IMR-90 (cell line): ENCODE measurements around the gene MTTP. TPM values are rescaled to one million over a fixed set of nuclear protein-coding genes. Genes with fewer than 3 reads are reported as not detected.

Experiments
- ATAC-seq: fragments of 200-7000 bp; cut with Tn5 transposase; 2 replicates; pipeline ENCODE4 v1.9.1; 2020; ENCODE audit warnings: low read depth, mild to moderate bottlenecking, moderate library complexity
- BruUV-seq: library from RNA; stranded (reverse); fragments of 400-500 nt; replicated peaks from 2 replicates; lab custom pipeline; 2021; lab: Mats Ljungman, UMichigan
- CTCF ChIA-PET: fragments of 300-600 bp; formaldehyde crosslinking; extraction: SDS; loops from one replicate; lab custom pipeline; 2021; ENCODE audit warnings: antibody characterized with exemption; lab: Yijun Ruan, JAX
- POLR2A ChIA-PET: fragments of 300-600 bp; sonication (Branson Sonifier 250); formaldehyde crosslinking; loops from one replicate; lab custom pipeline; 2022; ENCODE audit warnings: antibody characterized with exemption; ENCODE audit not compliant: unreplicated experiment; lab: Charles Lee
- DNase-seq: peaks from one replicate; pipeline ENCODE4 v3.0.0; 2013
- H2AFZ ChIP-seq: replicated peaks from 2 replicates; pipeline ENCODE3; 2013; ENCODE audit warnings: low read length, mild to moderate bottlenecking; ENCODE audit not compliant: poor library complexity
- H2AK5ac ChIP-seq: 2 replicates; pipeline ENCODE4 v1.6.1; 2013; ENCODE audit warnings: low read depth, low read length, inconsistent platforms
- H2AK9ac ChIP-seq: replicated peaks from 2 replicates; pipeline ENCODE3; 2013; ENCODE audit warnings: mild to moderate bottlenecking, low read depth, low read length, moderate library complexity; ENCODE audit not compliant: poor library complexity
- H2BK120ac ChIP-seq: 2 replicates; pipeline ENCODE4 v1.6.1; 2013; ENCODE audit warnings: low read depth, low read length, inconsistent platforms
- H2BK15ac ChIP-seq: 3 replicates; pipeline ENCODE4 v1.6.1; 2013; ENCODE audit warnings: low read depth, low read length, inconsistent platforms
- H2BK20ac ChIP-seq: 2 replicates; pipeline ENCODE4 v1.6.1; 2013; ENCODE audit warnings: low read depth, mild to moderate bottlenecking, inconsistent platforms, low read length, moderate library complexity
- H2BK5ac ChIP-seq: 2 replicates; pipeline ENCODE4 v1.6.1; 2013; ENCODE audit warnings: mild to moderate bottlenecking, low read depth, low read length, inconsistent platforms; ENCODE audit not compliant: poor library complexity, severe bottlenecking
- H3K14ac ChIP-seq: replicated peaks from 2 replicates; pipeline ENCODE4 v1.6.1; 2013; ENCODE audit warnings: low read depth, low read length, inconsistent platforms
- H3K18ac ChIP-seq: 2 replicates; pipeline ENCODE4 v1.6.1; 2013; ENCODE audit warnings: low read depth, low read length, control low read depth
- H3K23ac ChIP-seq: 2 replicates; pipeline ENCODE4 v1.6.1; 2013; ENCODE audit warnings: low read depth, low read length, inconsistent platforms
- H3K27ac ChIP-seq: 2 replicates; pipeline ENCODE4 v1.5.1; 2013; ENCODE audit warnings: mild to moderate bottlenecking, control low read depth, low read length; ENCODE audit not compliant: insufficient read depth
- H3K27me3 ChIP-seq: 2 replicates; pipeline ENCODE4 v1.6.1; 2013; ENCODE audit warnings: low read length; ENCODE audit not compliant: control insufficient read depth, insufficient read depth
- H3K36me3 ChIP-seq: 2 replicates; pipeline ENCODE4 v1.6.1; 2013; ENCODE audit warnings: low read length, mixed read lengths; ENCODE audit not compliant: control insufficient read depth, insufficient read depth
- H3K4ac ChIP-seq: 2 replicates; pipeline ENCODE4 v1.6.1; 2013; ENCODE audit warnings: low read depth, low read length, inconsistent platforms
- H3K4me1 ChIP-seq: 2 replicates; pipeline ENCODE4 v1.6.1; 2013; ENCODE audit warnings: low read length, mixed read lengths; ENCODE audit not compliant: control insufficient read depth, insufficient read depth
- H3K4me2 ChIP-seq: 2 replicates; pipeline ENCODE4 v1.6.1; 2013; ENCODE audit warnings: low read depth, mild to moderate bottlenecking, control low read depth, low read length, moderate library complexity
- H3K4me3 ChIP-seq: 2 replicates; pipeline ENCODE4 v1.5.1; 2013; ENCODE audit warnings: low read depth, mild to moderate bottlenecking, control low read depth, low read length, moderate library complexity; ENCODE audit not compliant: insufficient read depth
- H3K56ac ChIP-seq: 2 replicates; pipeline ENCODE4 v1.6.1; 2013; ENCODE audit warnings: low read length, inconsistent platforms; ENCODE audit not compliant: insufficient read depth; ENCODE audit errors: extremely low read depth
- H3K79me1 ChIP-seq, 2 experiments: 2 replicates each; pipeline ENCODE4 v1.6.1; 2013; ENCODE audit warnings: low read length in 2 of 2, inconsistent platforms in 1 of 2, low read depth in 1 of 2
- H3K9ac ChIP-seq: 2 replicates; pipeline ENCODE4 v1.6.1; 2013; ENCODE audit warnings: low read depth, low read length, control low read depth
- H3K9me1 ChIP-seq: 2 replicates; pipeline ENCODE4 v1.6.1; 2013; ENCODE audit warnings: low read length, inconsistent platforms; ENCODE audit not compliant: insufficient read depth
- H3K9me3 ChIP-seq: 2 replicates; pipeline ENCODE4 v1.6.1; 2013; ENCODE audit warnings: low read length; ENCODE audit not compliant: control insufficient read depth, insufficient read depth
- H4K20me1 ChIP-seq: 2 replicates; pipeline ENCODE4 v1.6.1; 2013; ENCODE audit warnings: low read length, inconsistent platforms; ENCODE audit not compliant: insufficient read depth
- H4K5ac ChIP-seq: 2 replicates; pipeline ENCODE4 v1.6.1; 2013; ENCODE audit warnings: mild to moderate bottlenecking, low read depth, low read length, control low read depth
- H4K8ac ChIP-seq, 2 experiments: 2 replicates each; pipeline ENCODE4 v1.6.1; 2013; ENCODE audit warnings: low read depth in 2 of 2, low read length in 2 of 2, control low read depth in 1 of 2, inconsistent platforms in 1 of 2
- H4K91ac ChIP-seq: 2 replicates; pipeline ENCODE4 v1.6.1; 2013; ENCODE audit warnings: low read depth, low read length, inconsistent platforms; ENCODE audit not compliant: insufficient read depth
- FOS ChIP-seq: fragments of 150-350 bp; IDR thresholded peaks from 2 replicates; pipeline ENCODE4 v1.6.1; 2016; ENCODE audit warnings: low read depth, low read length
- MAFK ChIP-seq: IDR thresholded peaks from 2 replicates; pipeline ENCODE4 v1.6.1; 2012; ENCODE audit warnings: low read depth, low read length, improper control_type of control experiment
- NFE2L2 ChIP-seq: fragments of 150-350 bp; IDR thresholded peaks from 2 replicates; pipeline ENCODE4 v1.6.1; 2016; ENCODE audit warnings: low read depth, mild to moderate bottlenecking, low read length
- POLR2A ChIP-seq: IDR thresholded peaks from 2 replicates; pipeline ENCODE4 v1.6.1; 2012; ENCODE audit warnings: mild to moderate bottlenecking, low read depth, low read length
- RFX5 ChIP-seq: IDR thresholded peaks from 2 replicates; pipeline ENCODE4 v1.8.0; 2012; ENCODE audit warnings: low read depth, mild to moderate bottlenecking, low read length, moderate library complexity
- SMC3 ChIP-seq: fragments of 150-350 bp; IDR thresholded peaks from 2 replicates; pipeline ENCODE4 v1.6.1; 2016; ENCODE audit warnings: low read depth, mild to moderate bottlenecking, antibody characterized with exemption, low read length, moderate library complexity
- USF2 ChIP-seq: fragments of 150-350 bp; IDR thresholded peaks from 2 replicates; pipeline ENCODE4 v1.6.1; 2017; ENCODE audit warnings: mild to moderate bottlenecking, antibody characterized with exemption, low read length, low read depth
- WGBS, 2 experiments: methylation state at CpG; one replicate each; pipeline versions ENCODE4 v1.1.5 to v1.1.7; 2013; ENCODE audit warnings: missing lambda C conversion rate in 2 of 2; ENCODE audit not compliant: insufficient read length in 1 of 2; ENCODE audit errors: extremely low coverage in 2 of 2; 5-methylcytosine and 5-hydroxymethylcytosine counted together
- dilution Hi-C: fragments of 300-500 bp; cut with HindIII; formaldehyde crosslinking; loops from one replicate; pipeline ENCODE4 v1.14.3; 2018; ENCODE audit warnings: low sequenced_read_pairs; ENCODE audit not compliant: unreplicated experiment
- in situ Hi-C: fragments of 300-500 bp; cut with MboI; formaldehyde crosslinking; loops from 3 replicates; pipeline ENCODE4 v1.14.3; 2019; ENCODE audit warnings: low sequenced_read_pairs, inconsistent platforms, mixed read lengths
- intact Hi-C: fragments of 100-400 bp; cut with micrococcal nuclease; formaldehyde crosslinking; loops from 2 replicates; pipeline ENCODE4 v1.10.0; 2022
- polyA plus RNA-seq, 3 experiments: library from polyadenylated mRNA; depleted of rRNA; stranded (reverse); fragments of >200 nt; gene quantifications; 2 replicates each; pipeline ENCODE4 v1.2.3, GENCODE V29; 2012; ENCODE audit warnings: low replicate concordance in 1 of 3
- total RNA-seq: library from RNA; depleted of rRNA; stranded (reverse); fragments of >200 nt; gene quantifications from 2 replicates; pipeline ENCODE4 v1.2.3, GENCODE V29; 2012
- TF ChIP-seq, protein P1 (sequence below): fragments of 150-350 bp; IDR thresholded peaks from 2 replicates; pipeline ENCODE4 v1.6.1; 2016; ENCODE audit warnings: low read depth, mild to moderate bottlenecking, low read length, moderate library complexity, borderline replicate concordance

Gene MTTP
- total and polyA plus RNA-seq, 2 of the 4 experiments (the other 2 are of a cell fraction) = under 0.01 to 0.03 TPM

DNA sequence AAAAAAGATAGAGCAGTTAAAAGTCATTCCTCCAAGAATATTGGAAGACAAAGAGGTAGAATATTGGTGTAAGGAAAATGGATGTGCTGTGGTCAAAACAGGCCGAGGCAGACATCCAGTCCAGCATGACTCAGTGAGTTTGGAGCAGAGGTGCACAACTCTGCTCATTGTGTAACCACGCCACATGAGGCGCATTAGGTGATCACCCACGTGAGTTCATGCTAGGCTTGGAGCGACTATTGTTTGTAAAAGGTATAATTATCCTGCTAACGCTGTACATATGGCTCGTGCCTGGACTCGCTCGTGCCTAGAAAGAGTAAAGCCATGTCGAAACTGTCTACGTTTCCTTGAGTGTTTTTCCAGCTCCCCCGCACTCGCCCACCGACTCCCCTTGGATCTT, 59.1 kb downstream of the MTTP start:
- dilution Hi-C loops (no loop called here), in situ Hi-C loops (no loop called here), intact Hi-C loops (no loop called here)
- H2BK20ac ChIP-seq = no peak overlapping the region
- no peak overlapping the region for H3K18ac ChIP-seq
- no peaks in the 10 kb centered on the region for H3K4me1 ChIP-seq
- no peaks in the 10 kb centered on the region for H3K9me3 ChIP-seq
- no peak overlapping the region for H3K27ac ChIP-seq
- ChIA-PET CTCF (no interaction called here), POLR2A (no interaction called here)
- H2BK120ac ChIP-seq = no peak overlapping the region
- no peak overlapping the region for H4K8ac ChIP-seq
- no peaks in the 10 kb centered on the region for H3K27me3 ChIP-seq
- H2AK5ac ChIP-seq = no peak overlapping the region
- no peak overlapping the region for H3K4me3 ChIP-seq
- TF ChIP-seq NFE2L2 (no peak), FOS (no peak), MAFK (no peak), SMC3 (no peak), USF2 (no peak), POLR2A (no peak), RFX5 (no peak)
- TF ChIP-seq, protein P1, sequence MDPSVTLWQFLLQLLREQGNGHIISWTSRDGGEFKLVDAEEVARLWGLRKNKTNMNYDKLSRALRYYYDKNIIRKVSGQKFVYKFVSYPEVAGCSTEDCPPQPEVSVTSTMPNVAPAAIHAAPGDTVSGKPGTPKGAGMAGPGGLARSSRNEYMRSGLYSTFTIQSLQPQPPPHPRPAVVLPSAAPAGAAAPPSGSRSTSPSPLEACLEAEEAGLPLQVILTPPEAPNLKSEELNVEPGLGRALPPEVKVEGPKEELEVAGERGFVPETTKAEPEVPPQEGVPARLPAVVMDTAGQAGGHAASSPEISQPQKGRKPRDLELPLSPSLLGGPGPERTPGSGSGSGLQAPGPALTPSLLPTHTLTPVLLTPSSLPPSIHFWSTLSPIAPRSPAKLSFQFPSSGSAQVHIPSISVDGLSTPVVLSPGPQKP = no peak
- no peak overlapping the region for H3K23ac ChIP-seq
- no peak overlapping the region for H2BK15ac ChIP-seq
- ATAC-seq (no peak), DNase-seq (no peak)
- H3K9ac ChIP-seq = no peak overlapping the region
- H4K20me1 ChIP-seq = no peaks in the 10 kb centered on the region
- no peak overlapping the region for H2AK9ac ChIP-seq
- no peaks in the 10 kb centered on the region for H3K79me1 ChIP-seq
- H3K14ac ChIP-seq = no peak overlapping the region
- WGBS, 2 experiments = 75% methylated on average over 8 of the region's 14 CpGs; no CpG with 5 or more reads in 1 of the 2 experiments
- H4K5ac ChIP-seq = no peak overlapping the region
- H2BK5ac ChIP-seq = no peak overlapping the region
- BruUV-seq = no TSS peak
- no peak overlapping the region for H3K4me2 ChIP-seq
- no peaks in the 10 kb centered on the region for H3K36me3 ChIP-seq
- H3K4ac ChIP-seq = no peak overlapping the region
- H2AFZ ChIP-seq = no peak overlapping the region
- H4K91ac ChIP-seq = no peak overlapping the region
- H3K9me1 ChIP-seq = no peaks in the 10 kb centered on the region
- H3K56ac ChIP-seq = no peak overlapping the region
